RPMI7951 (cell line): Measurements from ENCODE around the gene RNF113A. TPM values are rescaled to one million over a fixed set of nuclear protein-coding genes. Genes with fewer than 3 reads are reported as not detected.
"Not testable (repeated sequence)": the region's sequence is repeated elsewhere in the genome, so short reads cannot be mapped to it uniquely, and the experiment has no call there.

Source experiments
- DNase-seq: peaks from one replicate; pipeline ENCODE4 v3.0.0-alpha.2; 2012; ENCODE audit warnings: low read depth
- total RNA-seq: library from RNA; depleted of rRNA; stranded (reverse); fragments of >200 nt; shearing (Covaris generic); gene quantifications from 2 replicates; pipeline ENCODE4 v1.2.3, GENCODE V29; 2014; rRNA removed

Gene RNF113A
- total RNA-seq, 1 experiment from 2014 or later: 16.2 TPM

GRCh38 chrX:119833905-119834304 lies 37.6 kb downstream of the RNF113A start:
- no peak for DNase-seq

DNA sequence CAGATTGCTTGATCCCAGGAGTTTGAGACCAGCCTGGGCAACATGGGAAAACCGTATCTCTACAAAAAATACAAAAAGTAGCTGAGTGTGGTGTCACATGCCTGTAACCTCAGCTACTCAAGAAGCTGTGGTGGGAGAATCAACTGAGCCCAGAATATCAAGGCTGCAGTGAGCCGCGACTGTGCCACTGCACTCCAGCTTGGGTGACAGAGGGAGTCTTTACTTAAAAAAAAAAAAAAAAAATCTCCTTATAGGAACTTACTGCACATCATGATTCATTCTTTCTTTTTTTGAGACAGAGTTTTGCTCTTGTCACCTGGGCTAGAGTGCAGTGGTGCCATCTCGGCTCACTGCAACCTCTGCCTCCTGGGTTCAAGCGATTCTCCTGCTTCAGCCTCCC lies 43.1 kb downstream of the RNF113A start:
- DNase-seq: no peak

- no peak for DNase-seq
Observed at GRCh38 chrX:119826399-119826959, 45.1 kb downstream of the RNF113A start.

GRCh38 chrX:119824221-119824620 lies 47.3 kb downstream of the RNF113A start:
- DNase-seq: not testable (repeated sequence)

DNA sequence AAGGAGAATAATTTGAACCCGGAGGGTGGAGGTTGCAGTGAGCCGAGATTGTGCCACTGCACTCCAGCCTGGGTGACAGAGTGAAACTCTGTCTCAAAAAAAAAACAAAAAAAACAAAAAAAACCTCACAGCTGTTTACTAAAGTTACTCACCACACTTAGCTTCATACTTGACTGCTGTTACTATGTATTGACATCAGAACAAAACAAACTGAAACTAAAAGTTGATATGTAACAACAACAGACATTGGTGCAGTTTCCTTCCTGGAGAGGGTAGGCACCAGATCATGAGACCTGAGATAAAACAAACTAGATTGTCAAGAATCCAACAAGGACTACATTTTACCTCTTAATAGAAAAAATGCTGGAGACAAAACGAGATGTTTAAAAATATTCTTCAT lies 49.8 kb downstream of the RNF113A start:
- not testable (repeated sequence) for DNase-seq

Other genes with a start within 250 kb of the RNF113A start
- 9.7 and 10.3 TPM in 2 replicates for gene SEPTIN6, start 178.6 kb downstream of the RNF113A start, total RNA-seq
- 0.10 TPM in 1 of 2 replicates, not detected in the other for gene SOWAHD, start 113.1 kb downstream of the RNF113A start, total RNA-seq
- gene RPL39, start 80.1 kb downstream of the RNF113A start, total RNA-seq: 2,449 and 3,058 TPM in 2 replicates
- gene UPF3B, start 18.8 kb downstream of the RNF113A start, total RNA-seq: 2.6 and 3.8 TPM in 2 replicates
- 71.4 and 78.7 TPM in 2 replicates for gene NDUFA1, start 99 bp upstream of the RNF113A start, total RNA-seq
- gene AKAP14, start 24.2 kb upstream of the RNF113A start, total RNA-seq: not detected in 2 replicates
- 2.1 and 2.9 TPM in 2 replicates for gene NKAP, start 72.0 kb upstream of the RNF113A start, total RNA-seq
- gene RHOXF2B, start 206.0 kb upstream of the RNF113A start, total RNA-seq: 0.24 TPM in 1 of 2 replicates, not detected in the other
- gene RHOXF1, start 244.2 kb upstream of the RNF113A start, total RNA-seq: not detected in 2 replicates